Measurements from ENCODE around the gene PLEKHH2. TPM values are rescaled to one million over a fixed set of nuclear protein-coding genes. Genes with fewer than 3 reads are reported as not detected.

Gene PLEKHH2
- total RNA-seq, 1 donor from 2014 or later: 19.6 TPM

DNA sequence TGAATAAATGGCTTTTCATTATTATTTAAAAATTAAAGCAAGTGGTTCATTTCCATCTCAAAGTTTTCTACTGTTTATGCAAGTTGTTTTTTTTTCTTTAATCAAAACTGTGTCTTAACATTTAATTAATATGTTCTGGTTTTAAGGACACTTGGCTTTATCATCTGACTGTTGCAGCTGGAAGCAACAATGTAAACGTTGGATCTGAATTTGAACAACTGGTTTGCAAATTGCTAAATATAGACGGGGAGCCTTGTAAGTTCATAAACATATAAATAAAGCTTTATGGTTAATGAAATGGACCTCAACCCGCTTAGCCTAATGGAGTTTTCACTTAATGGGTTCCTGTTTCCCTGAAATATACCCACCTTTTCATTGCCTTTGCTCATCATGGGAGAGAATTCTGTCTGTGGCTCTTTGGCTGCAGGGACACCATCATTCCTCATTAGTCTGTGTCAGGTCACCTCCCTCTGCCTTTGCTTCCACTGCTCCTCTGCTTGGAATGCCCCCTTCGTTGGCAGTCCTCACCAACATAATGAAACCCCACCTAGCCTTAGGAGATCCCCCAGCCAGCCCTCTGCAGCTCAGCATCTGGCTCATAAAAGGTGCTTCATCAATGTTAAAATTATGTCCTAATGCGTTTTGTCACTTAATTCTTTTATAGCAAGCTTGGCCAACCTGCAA, 92.6 kb downstream of the PLEKHH2 start:
- DNase-seq (ENCODE audit: extremely low spot score, unreplicated experiment): no peak
- TF ChIP-seq, protein P1, sequence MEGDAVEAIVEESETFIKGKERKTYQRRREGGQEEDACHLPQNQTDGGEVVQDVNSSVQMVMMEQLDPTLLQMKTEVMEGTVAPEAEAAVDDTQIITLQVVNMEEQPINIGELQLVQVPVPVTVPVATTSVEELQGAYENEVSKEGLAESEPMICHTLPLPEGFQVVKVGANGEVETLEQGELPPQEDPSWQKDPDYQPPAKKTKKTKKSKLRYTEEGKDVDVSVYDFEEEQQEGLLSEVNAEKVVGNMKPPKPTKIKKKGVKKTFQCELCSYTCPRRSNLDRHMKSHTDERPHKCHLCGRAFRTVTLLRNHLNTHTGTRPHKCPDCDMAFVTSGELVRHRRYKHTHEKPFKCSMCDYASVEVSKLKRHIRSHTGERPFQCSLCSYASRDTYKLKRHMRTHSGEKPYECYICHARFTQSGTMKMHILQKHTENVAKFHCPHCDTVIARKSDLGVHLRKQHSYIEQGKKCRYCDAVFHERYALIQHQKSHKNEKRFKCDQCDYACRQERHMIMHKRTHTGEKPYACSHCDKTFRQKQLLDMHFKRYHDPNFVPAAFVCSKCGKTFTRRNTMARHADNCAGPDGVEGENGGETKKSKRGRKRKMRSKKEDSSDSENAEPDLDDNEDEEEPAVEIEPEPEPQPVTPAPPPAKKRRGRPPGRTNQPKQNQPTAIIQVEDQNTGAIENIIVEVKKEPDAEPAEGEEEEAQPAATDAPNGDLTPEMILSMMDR (IDR thresholded peaks at IDR 0.05): no peak

DNA sequence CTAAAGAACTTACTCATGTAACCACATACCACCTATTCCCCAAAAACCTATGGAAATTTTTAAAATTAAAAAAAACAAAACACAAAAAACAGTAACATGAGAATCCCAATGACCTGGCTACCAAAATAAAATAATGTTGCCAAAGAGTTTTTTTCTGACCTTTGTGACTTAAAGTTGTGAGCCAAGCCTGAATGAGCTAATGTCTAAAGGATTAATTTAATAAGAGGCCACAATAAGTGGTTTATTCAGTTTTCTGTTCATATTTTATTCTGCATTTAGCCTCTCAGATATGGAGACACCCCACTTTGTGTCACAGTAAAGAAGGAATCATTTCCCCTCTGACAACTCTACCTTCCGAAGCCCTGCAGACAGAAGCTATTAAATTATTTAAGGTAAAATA, 94.2 kb downstream of the PLEKHH2 start:
- Mint-ChIP-seq H3K27me3 (ENCODE audit: unreplicated experiment) (no peaks in the 10 kb centered on the region), H3K27ac (ENCODE audit: unreplicated experiment) (no peak overlapping the region), H3K4me3 (ENCODE audit: unreplicated experiment) (no peak overlapping the region), H3K36me3 (ENCODE audit: unreplicated experiment) (peaks cover 10% of the 10 kb centered on the region), H3K9me3 (ENCODE audit: unreplicated experiment) (no peaks in the 10 kb centered on the region), H3K4me1 (ENCODE audit: unreplicated experiment) (peaks cover 14% of the 10 kb centered on the region)
- no peak for DNase-seq (ENCODE audit: extremely low spot score, unreplicated experiment)
- TF ChIP-seq, protein P1 (IDR thresholded peaks at IDR 0.05): no peak

More for the DNA sequence above, 92.6 kb downstream of the PLEKHH2 start:
- no peak overlapping the region for H3K4me3 Mint-ChIP-seq (ENCODE audit: unreplicated experiment)
- no peak overlapping the region for H3K27ac Mint-ChIP-seq (ENCODE audit: unreplicated experiment)
- H3K9me3 Mint-ChIP-seq (ENCODE audit: unreplicated experiment): no peaks in the 10 kb centered on the region
- peaks cover 22% of the 10 kb centered on the region for H3K4me1 Mint-ChIP-seq (ENCODE audit: unreplicated experiment)
- peaks cover 10% of the 10 kb centered on the region for H3K36me3 Mint-ChIP-seq (ENCODE audit: unreplicated experiment)
- H3K27me3 Mint-ChIP-seq (ENCODE audit: unreplicated experiment): no peaks in the 10 kb centered on the region

DNA sequence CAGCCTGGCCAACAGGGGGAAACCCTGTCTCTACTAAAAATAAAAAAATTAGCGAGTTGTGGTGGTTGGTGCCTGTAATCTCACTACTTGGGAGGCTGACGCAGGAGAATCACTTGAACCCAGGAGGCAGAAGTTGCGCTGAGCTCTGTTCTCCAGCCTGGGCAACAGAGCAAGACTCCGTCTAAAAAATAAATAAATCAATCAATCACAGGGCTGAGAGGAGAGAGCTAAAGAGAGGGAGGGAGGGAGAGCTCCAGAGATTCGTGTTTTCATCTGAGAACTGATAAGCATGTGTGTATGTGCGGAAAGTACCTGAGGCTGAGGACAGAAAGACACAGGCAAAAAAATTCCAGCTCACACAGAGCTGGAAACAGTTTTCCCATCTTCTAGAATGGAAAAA, 99.6 kb downstream of the PLEKHH2 start:
- TF ChIP-seq, protein P1 (IDR thresholded peaks at IDR 0.05): no peak
- peak overlapping the region; percentile 7 for H3K27ac Mint-ChIP-seq (ENCODE audit: unreplicated experiment)
- no peaks in the 10 kb centered on the region for H3K9me3 Mint-ChIP-seq (ENCODE audit: unreplicated experiment)
- no peak for DNase-seq (ENCODE audit: extremely low spot score, unreplicated experiment)
- H3K36me3 Mint-ChIP-seq (ENCODE audit: unreplicated experiment): peaks cover 11% of the 10 kb centered on the region
- H3K27me3 Mint-ChIP-seq (ENCODE audit: unreplicated experiment): no peaks in the 10 kb centered on the region
- H3K4me3 Mint-ChIP-seq (ENCODE audit: unreplicated experiment): no peak overlapping the region
- H3K4me1 Mint-ChIP-seq (ENCODE audit: unreplicated experiment): peaks cover 18% of the 10 kb centered on the region

DNA sequence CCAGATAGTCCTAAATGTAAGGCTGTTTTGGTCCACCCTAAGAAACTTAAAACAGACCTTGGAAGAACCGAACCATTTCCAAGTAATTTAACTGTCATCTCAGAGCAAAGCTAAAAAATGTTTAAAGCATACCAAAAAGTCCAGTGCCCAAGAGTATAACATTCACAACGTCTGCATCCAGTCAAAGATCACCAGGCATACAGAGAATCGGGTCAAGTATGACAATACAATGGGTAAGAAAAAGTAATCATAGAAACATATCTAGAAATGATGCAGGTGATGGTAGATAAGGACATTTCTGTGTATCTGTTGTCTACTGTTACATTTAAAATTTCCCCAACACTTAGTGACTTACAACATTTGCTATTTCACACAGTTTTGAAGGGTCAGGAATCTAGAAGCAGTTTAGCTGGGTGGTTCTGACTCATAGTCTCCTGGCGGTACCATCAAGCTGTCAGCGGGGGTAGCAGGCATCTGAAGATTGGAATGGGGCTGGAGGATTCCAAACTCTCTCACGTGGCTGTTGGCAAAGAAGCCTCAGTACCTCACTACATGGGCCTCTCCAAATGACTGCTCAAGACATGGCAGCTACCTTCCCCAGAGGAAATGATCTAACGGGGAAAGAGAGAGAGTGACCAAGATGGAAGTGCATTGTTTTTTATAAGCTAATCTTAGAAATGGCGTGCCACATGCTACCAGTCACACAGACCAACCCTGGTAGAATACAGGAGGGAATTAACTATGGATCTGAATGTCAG, 100.2 kb downstream of the PLEKHH2 start:
- H3K27me3 Mint-ChIP-seq (ENCODE audit: unreplicated experiment): no peaks in the 10 kb centered on the region
- DNase-seq (ENCODE audit: extremely low spot score, unreplicated experiment): no peak
- H3K9me3 Mint-ChIP-seq (ENCODE audit: unreplicated experiment): no peaks in the 10 kb centered on the region
- peaks cover 18% of the 10 kb centered on the region for H3K4me1 Mint-ChIP-seq (ENCODE audit: unreplicated experiment)
- peaks cover 13% of the 10 kb centered on the region for H3K36me3 Mint-ChIP-seq (ENCODE audit: unreplicated experiment)
- H3K4me3 Mint-ChIP-seq (ENCODE audit: unreplicated experiment): no peak overlapping the region
- TF ChIP-seq, protein P1 (IDR thresholded peaks at IDR 0.05): no peak
- peak overlapping the region; percentile 53 for H3K27ac Mint-ChIP-seq (ENCODE audit: unreplicated experiment)

DNA sequence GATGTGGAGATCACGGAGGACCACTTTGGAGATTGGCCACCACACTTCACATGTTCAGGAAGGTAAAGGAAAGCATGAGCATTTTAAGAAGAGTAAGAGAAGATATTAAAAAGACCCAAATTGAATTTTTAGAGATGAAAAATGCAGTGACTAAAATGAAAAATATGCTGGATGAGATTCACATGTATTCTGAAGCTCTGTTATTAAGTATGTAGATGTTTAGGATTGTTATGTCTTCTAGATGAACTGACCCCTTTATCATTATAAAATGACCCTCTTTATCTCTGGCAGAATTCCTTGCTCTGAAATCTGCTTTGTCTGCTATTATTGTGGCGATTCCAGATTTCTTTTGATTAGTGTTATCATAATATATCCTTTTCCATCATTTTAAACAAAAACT, 100.8 kb downstream of the PLEKHH2 start:
- no peak for DNase-seq (ENCODE audit: extremely low spot score, unreplicated experiment)
- H3K9me3 Mint-ChIP-seq (ENCODE audit: unreplicated experiment): no peaks in the 10 kb centered on the region

More for the DNA sequence above, 100.8 kb downstream of the PLEKHH2 start:
- TF ChIP-seq, protein P1 (IDR thresholded peaks at IDR 0.05): no peak
- H3K4me3 Mint-ChIP-seq (ENCODE audit: unreplicated experiment): no peak overlapping the region
- peaks cover 12% of the 10 kb centered on the region for H3K36me3 Mint-ChIP-seq (ENCODE audit: unreplicated experiment)
- no peaks in the 10 kb centered on the region for H3K27me3 Mint-ChIP-seq (ENCODE audit: unreplicated experiment)
- H3K27ac Mint-ChIP-seq (ENCODE audit: unreplicated experiment): peak overlapping the region; percentile 53
- H3K4me1 Mint-ChIP-seq (ENCODE audit: unreplicated experiment): peaks cover 18% of the 10 kb centered on the region

All from osteocyte (in vitro differentiated cells).